ENCODE measurements around the gene MIEF1. TPM values are rescaled to one million over a fixed set of nuclear protein-coding genes. Genes with fewer than 3 reads are reported as not detected.

The MIEF1 gene
- total and polyA plus RNA-seq, 4 donors = 7.1 to 28.9 (median 17.4) TPM

DNA sequence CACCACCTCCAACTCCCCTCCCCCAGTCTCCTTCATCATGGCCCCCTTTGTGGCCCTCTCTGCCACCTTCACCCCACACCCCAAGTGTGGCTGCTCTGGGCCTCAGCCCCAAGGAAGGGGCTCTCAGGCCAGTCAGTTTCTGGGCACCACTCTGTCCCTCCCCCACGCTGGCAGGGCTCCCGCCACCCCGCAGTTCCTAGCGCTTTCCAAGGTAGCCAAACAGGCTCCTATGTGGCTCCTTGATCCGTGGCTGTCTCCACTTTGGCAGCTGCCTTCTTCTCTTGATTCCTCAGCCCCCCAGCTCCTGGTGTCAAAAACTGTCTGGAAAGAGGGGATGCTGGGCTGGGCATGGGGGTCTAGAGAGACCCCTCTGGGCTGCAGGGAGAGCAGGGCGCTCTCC, 58.0 kb downstream of the MIEF1 start:
- TF ChIP-seq, protein P1, sequence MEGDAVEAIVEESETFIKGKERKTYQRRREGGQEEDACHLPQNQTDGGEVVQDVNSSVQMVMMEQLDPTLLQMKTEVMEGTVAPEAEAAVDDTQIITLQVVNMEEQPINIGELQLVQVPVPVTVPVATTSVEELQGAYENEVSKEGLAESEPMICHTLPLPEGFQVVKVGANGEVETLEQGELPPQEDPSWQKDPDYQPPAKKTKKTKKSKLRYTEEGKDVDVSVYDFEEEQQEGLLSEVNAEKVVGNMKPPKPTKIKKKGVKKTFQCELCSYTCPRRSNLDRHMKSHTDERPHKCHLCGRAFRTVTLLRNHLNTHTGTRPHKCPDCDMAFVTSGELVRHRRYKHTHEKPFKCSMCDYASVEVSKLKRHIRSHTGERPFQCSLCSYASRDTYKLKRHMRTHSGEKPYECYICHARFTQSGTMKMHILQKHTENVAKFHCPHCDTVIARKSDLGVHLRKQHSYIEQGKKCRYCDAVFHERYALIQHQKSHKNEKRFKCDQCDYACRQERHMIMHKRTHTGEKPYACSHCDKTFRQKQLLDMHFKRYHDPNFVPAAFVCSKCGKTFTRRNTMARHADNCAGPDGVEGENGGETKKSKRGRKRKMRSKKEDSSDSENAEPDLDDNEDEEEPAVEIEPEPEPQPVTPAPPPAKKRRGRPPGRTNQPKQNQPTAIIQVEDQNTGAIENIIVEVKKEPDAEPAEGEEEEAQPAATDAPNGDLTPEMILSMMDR (IDR thresholded peaks at IDR 0.05; ENCODE audit: control extremely low read depth, extremely low read depth) = no peak
- WGBS, 2 donors = 53 to 61% methylated on average over 6 of the region's 6 CpGs
- no peak overlapping the region for H3K9ac ChIP-seq (ENCODE audit: insufficient read depth in 1 of 2, low read length in 2 of 2)
- no peaks in the 10 kb centered on the region for H3K36me3 ChIP-seq (ENCODE audit: control insufficient read depth in 4 of 4, insufficient read depth in 4 of 4, low read length in 4 of 4)
- peaks cover 0 to 65% (median 27%) of the 10 kb centered on the region in 3 donors for H3K27me3 ChIP-seq (ENCODE audit: control insufficient read depth in 3 of 3, insufficient read depth in 3 of 3, low read length in 2 of 3)
- no peak overlapping the region for H3K4me3 ChIP-seq
- ATAC-seq (ENCODE audit: insufficient read depth, low FRiP score) (no peak), DNase-seq (no peak)
- peaks cover 0 to 14% (median 7%) of the 10 kb centered on the region in 5 donors for H3K4me1 ChIP-seq (ENCODE audit: control insufficient read depth in 5 of 5, insufficient read depth in 5 of 5, low read length in 5 of 5)
- no peak overlapping the region for H3K27ac ChIP-seq (ENCODE audit: low read depth in 1 of 2, low read length in 1 of 2)
- peaks cover 0 to under 1% (median 0%) of the 10 kb centered on the region in 4 donors for H3K9me3 ChIP-seq (ENCODE audit: control insufficient read depth in 4 of 4, insufficient read depth in 3 of 4, low read length in 3 of 4)

GRCh38 chr22:39562839-39563489, 60.9 kb downstream of the MIEF1 start:
- no peak overlapping the region for H3K4me3 ChIP-seq
- TF ChIP-seq, protein P1 (IDR thresholded peaks at IDR 0.05; ENCODE audit: control extremely low read depth, extremely low read depth) = no peak
- no peak for DNase-seq
- no peak overlapping the region for H3K9ac ChIP-seq (ENCODE audit: insufficient read depth in 1 of 2, low read length in 2 of 2)
- ATAC-seq (ENCODE audit: insufficient read depth, low FRiP score) = no peak
- no peaks in the 10 kb centered on the region for H3K36me3 ChIP-seq (ENCODE audit: control insufficient read depth in 4 of 4, insufficient read depth in 4 of 4, low read length in 4 of 4)
- peaks cover 0 to 6% (median 0%) of the 10 kb centered on the region in 4 donors for H3K9me3 ChIP-seq (ENCODE audit: control insufficient read depth in 4 of 4, insufficient read depth in 3 of 4, low read length in 3 of 4)
- peaks cover 0 to 43% (median 9%) of the 10 kb centered on the region in 3 donors for H3K27me3 ChIP-seq (ENCODE audit: control insufficient read depth in 3 of 3, insufficient read depth in 3 of 3, low read length in 2 of 3)
- WGBS, 2 donors = 72 to 81% methylated on average over 9 of the region's 9 CpGs
- peaks cover 0 to 14% (median 7%) of the 10 kb centered on the region in 5 donors for H3K4me1 ChIP-seq (ENCODE audit: control insufficient read depth in 5 of 5, insufficient read depth in 5 of 5, low read length in 5 of 5)
- H3K27ac ChIP-seq (ENCODE audit: low read depth in 1 of 2, low read length in 1 of 2) = no peak overlapping the region

DNA sequence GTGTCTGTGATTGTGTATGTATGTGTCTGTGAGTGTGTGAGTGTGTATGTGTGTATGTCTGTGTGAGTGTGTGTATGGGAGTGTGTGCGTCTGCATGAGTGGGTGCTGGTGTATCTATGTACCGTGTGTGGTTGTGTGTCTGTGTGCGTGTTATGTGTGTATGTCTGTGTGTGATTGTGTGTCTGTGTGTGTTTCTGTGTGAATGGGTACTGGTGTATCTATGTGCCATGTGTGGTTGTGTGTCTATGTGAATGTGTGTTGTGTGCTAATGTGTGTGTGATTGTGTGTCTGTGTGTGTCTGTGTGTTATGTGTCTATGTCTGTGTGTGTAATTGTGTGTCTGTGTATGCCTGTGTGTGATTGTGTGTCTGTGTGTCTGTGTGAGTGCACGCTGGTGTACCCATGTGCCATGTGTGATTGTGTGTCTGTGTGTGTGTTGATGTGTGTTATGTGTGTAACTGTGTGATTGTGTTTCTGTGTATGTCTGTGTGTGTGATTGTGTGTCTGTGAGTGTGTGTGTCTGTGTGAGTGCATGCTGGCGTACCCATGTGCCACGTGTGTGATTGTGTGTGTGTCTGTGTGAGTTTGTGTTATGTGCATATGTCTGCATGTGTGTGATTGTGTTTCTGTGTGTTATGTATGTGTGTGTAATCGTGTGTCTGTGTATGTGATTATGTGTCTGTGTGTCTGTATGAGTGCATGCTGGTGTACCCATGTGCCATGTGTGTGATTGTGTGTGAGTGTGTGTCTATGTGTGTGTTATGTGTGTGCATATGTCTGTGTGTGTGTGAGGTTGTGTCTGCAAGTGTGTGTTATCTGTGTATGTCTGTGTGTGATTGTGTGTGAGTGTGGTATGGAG, 61.7 kb downstream of the MIEF1 start:
- DNase-seq (no peak), ATAC-seq (ENCODE audit: insufficient read depth, low FRiP score) (no peak)
- Histone ChIP-seq H3K9me3 (ENCODE audit: control insufficient read depth in 4 of 4, insufficient read depth in 3 of 4, low read length in 3 of 4) (peaks cover 0 to 6% (median 0%) of the 10 kb centered on the region in 4 donors), H3K36me3 (ENCODE audit: control insufficient read depth in 4 of 4, insufficient read depth in 4 of 4, low read length in 4 of 4) (no peaks in the 10 kb centered on the region), H3K27ac (ENCODE audit: low read depth in 1 of 2, low read length in 1 of 2) (no peak overlapping the region), H3K27me3 (ENCODE audit: control insufficient read depth in 3 of 3, insufficient read depth in 3 of 3, low read length in 2 of 3) (peaks cover 0 to 39% (median 9%) of the 10 kb centered on the region in 3 donors), H3K4me3 (no peak overlapping the region), H3K9ac (ENCODE audit: insufficient read depth in 1 of 2, low read length in 2 of 2) (no peak overlapping the region), H3K4me1 (ENCODE audit: control insufficient read depth in 5 of 5, insufficient read depth in 5 of 5, low read length in 5 of 5) (peaks cover 0 to 8% (median under 1%) of the 10 kb centered on the region in 5 donors)
- 90 to 94% methylated on average over 7 of the region's 7 CpGs for WGBS, 2 donors
- TF ChIP-seq, protein P1 (IDR thresholded peaks at IDR 0.05; ENCODE audit: control extremely low read depth, extremely low read depth) = no peak
